ENCODE measurements around the gene COL7A1.

Gene COL7A1

GRCh38 chr3:48585411-48585810, 9.7 kb downstream of the COL7A1 start:
- Histone ChIP-seq H2AK5ac (ENCODE audit: low read length, severe bottlenecking) (no peak overlapping the region), H3K4me3 (ENCODE audit: insufficient read depth in 1 of 2, low read depth in 1 of 2, low read length in 2 of 2) (no peak overlapping the region), H3K4ac (ENCODE audit: low read depth in 1 of 2, low read length in 2 of 2) (no peak overlapping the region), H3K4me1 (ENCODE audit: control insufficient read depth, insufficient read depth, low read depth, low read length) (peaks cover 31% of the 10 kb centered on the region), H2BK120ac (ENCODE audit: low read depth, low read length) (no peak overlapping the region), H4K91ac (ENCODE audit: low read length) (no peak overlapping the region), H4K8ac (ENCODE audit: low read length) (no peak overlapping the region), H2AFZ (ENCODE audit: low read depth, low read length) (no peak overlapping the region), H2BK12ac (ENCODE audit: low read length in 2 of 2) (no peak overlapping the region), H3K23ac (ENCODE audit: low read length in 2 of 2) (no peak overlapping the region), H2BK15ac (ENCODE audit: low read depth, poor library complexity, severe bottlenecking) (no peak overlapping the region), H3K9me3 (ENCODE audit: control insufficient read depth, low read length) (no peaks in the 10 kb centered on the region), H3K4me2 (ENCODE audit: low read length, poor library complexity, severe bottlenecking) (no peak overlapping the region), H3K9ac (ENCODE audit: low read length) (no peak overlapping the region), H3K14ac (ENCODE audit: low read length in 2 of 2) (no peak overlapping the region), H2BK5ac (ENCODE audit: low read depth, low read length, poor library complexity, severe bottlenecking) (no peak overlapping the region), H3K79me1 (replicated peaks; ENCODE audit: low read length, poor library complexity, severe bottlenecking) (peaks cover 61% of the 10 kb centered on the region), H3K27me3 (ENCODE audit: control insufficient read depth in 1 of 2, insufficient read depth in 1 of 2, low read length in 2 of 2) (no peaks in the 10 kb centered on the region), H3K36me3 (ENCODE audit: control insufficient read depth in 1 of 2, insufficient read depth in 2 of 2, low read depth in 1 of 2, low read length in 2 of 2) (peaks cover 17 to 100% of the 10 kb centered on the region in 2 experiments), H3K18ac (ENCODE audit: low read depth in 1 of 2, low read length in 2 of 2) (no peak overlapping the region), H3K27ac (ENCODE audit: low read length, poor library complexity, severe bottlenecking) (no peak overlapping the region)
- 93% methylated on average over 8 of the region's 8 CpGs for WGBS
- DNase-seq = no peak

DNA sequence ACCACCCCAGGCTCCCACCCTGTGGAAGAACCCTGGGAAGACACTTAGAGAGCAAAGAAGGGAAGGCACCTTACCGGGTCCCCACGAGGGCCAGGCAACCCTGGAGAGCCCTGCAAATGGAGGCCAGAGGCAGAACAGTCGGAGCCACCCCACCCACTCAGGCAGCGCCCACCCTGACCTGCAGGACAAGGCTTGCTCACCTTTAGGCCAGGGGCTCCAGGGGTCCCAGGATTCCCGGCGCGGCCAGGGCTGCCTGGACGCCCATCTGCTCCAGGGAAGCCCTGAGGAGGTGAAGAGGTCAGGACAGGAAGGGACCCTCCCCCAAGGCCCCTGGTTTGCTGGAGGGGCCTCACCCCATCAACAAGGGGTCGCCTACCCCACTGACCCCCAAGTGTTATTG, 10.3 kb downstream of the COL7A1 start:
- Histone ChIP-seq H2AFZ (ENCODE audit: low read depth, low read length) (no peak overlapping the region), H3K4me2 (ENCODE audit: low read length, poor library complexity, severe bottlenecking) (no peak overlapping the region), H4K91ac (ENCODE audit: low read length) (no peak overlapping the region), H3K4ac (ENCODE audit: low read depth in 1 of 2, low read length in 2 of 2) (no peak overlapping the region), H2AK5ac (ENCODE audit: low read length, severe bottlenecking) (no peak overlapping the region), H3K36me3 (ENCODE audit: control insufficient read depth in 1 of 2, insufficient read depth in 2 of 2, low read depth in 1 of 2, low read length in 2 of 2) (peaks cover 17 to 100% of the 10 kb centered on the region in 2 experiments), H2BK5ac (ENCODE audit: low read depth, low read length, poor library complexity, severe bottlenecking) (no peak overlapping the region), H2BK15ac (ENCODE audit: low read depth, poor library complexity, severe bottlenecking) (no peak overlapping the region), H3K14ac (ENCODE audit: low read length in 2 of 2) (no peak overlapping the region), H3K23ac (ENCODE audit: low read length in 2 of 2) (no peak overlapping the region), H3K9ac (ENCODE audit: low read length) (no peak overlapping the region), H3K27me3 (ENCODE audit: control insufficient read depth in 1 of 2, insufficient read depth in 1 of 2, low read length in 2 of 2) (no peaks in the 10 kb centered on the region), H3K18ac (ENCODE audit: low read depth in 1 of 2, low read length in 2 of 2) (no peak overlapping the region), H2BK120ac (ENCODE audit: low read depth, low read length) (no peak overlapping the region), H3K9me3 (ENCODE audit: control insufficient read depth, low read length) (no peaks in the 10 kb centered on the region), H2BK12ac (ENCODE audit: low read length in 2 of 2) (no peak overlapping the region), H4K8ac (ENCODE audit: low read length) (no peak overlapping the region), H3K4me3 (ENCODE audit: insufficient read depth in 1 of 2, low read depth in 1 of 2, low read length in 2 of 2) (no peak overlapping the region), H3K27ac (ENCODE audit: low read length, poor library complexity, severe bottlenecking) (no peak overlapping the region), H3K79me1 (replicated peaks; ENCODE audit: low read length, poor library complexity, severe bottlenecking) (peaks cover 63% of the 10 kb centered on the region), H3K4me1 (ENCODE audit: control insufficient read depth, insufficient read depth, low read depth, low read length) (peaks cover 26% of the 10 kb centered on the region)
- DNase-seq = no peak
- 96% methylated on average over 9 of the region's 9 CpGs for WGBS

- H2AFZ ChIP-seq (ENCODE audit: low read depth, low read length) = no peak overlapping the region
- H3K27ac ChIP-seq (ENCODE audit: low read length, poor library complexity, severe bottlenecking) = no peak overlapping the region
- H3K14ac ChIP-seq (ENCODE audit: low read length in 2 of 2) = no peak overlapping the region
- H3K9ac ChIP-seq (ENCODE audit: low read length) = no peak overlapping the region
- WGBS = 97% methylated on average over 11 of the region's 14 CpGs
- H3K27me3 ChIP-seq (ENCODE audit: control insufficient read depth in 1 of 2, insufficient read depth in 1 of 2, low read length in 2 of 2) = no peaks in the 10 kb centered on the region
- H3K23ac ChIP-seq (ENCODE audit: low read length in 2 of 2) = no peak overlapping the region
- H4K91ac ChIP-seq (ENCODE audit: low read length) = no peak overlapping the region
- H3K4me1 ChIP-seq (ENCODE audit: control insufficient read depth, insufficient read depth, low read depth, low read length) = peaks cover 8% of the 10 kb centered on the region
- H3K79me1 ChIP-seq (replicated peaks; ENCODE audit: low read length, poor library complexity, severe bottlenecking) = peaks cover 54% of the 10 kb centered on the region
- no peak overlapping the region for H3K4ac ChIP-seq (ENCODE audit: low read depth in 1 of 2, low read length in 2 of 2)
- H2BK15ac ChIP-seq (ENCODE audit: low read depth, poor library complexity, severe bottlenecking) = no peak overlapping the region
- H4K8ac ChIP-seq (ENCODE audit: low read length) = no peak overlapping the region
- no peak overlapping the region for H2BK120ac ChIP-seq (ENCODE audit: low read depth, low read length)
- H2AK5ac ChIP-seq (ENCODE audit: low read length, severe bottlenecking) = no peak overlapping the region
- no peak overlapping the region for H3K4me2 ChIP-seq (ENCODE audit: low read length, poor library complexity, severe bottlenecking)
- no peak overlapping the region for H2BK5ac ChIP-seq (ENCODE audit: low read depth, low read length, poor library complexity, severe bottlenecking)
- no peaks in the 10 kb centered on the region for H3K9me3 ChIP-seq (ENCODE audit: control insufficient read depth, low read length)
- no peak for DNase-seq
- H2BK12ac ChIP-seq (ENCODE audit: low read length in 2 of 2) = no peak overlapping the region
- H3K36me3 ChIP-seq (ENCODE audit: control insufficient read depth in 1 of 2, insufficient read depth in 2 of 2, low read depth in 1 of 2, low read length in 2 of 2) = peaks cover 25 to 99% of the 10 kb centered on the region in 2 experiments
- no peak overlapping the region for H3K4me3 ChIP-seq (ENCODE audit: insufficient read depth in 1 of 2, low read depth in 1 of 2, low read length in 2 of 2)
- no peak overlapping the region for H3K18ac ChIP-seq (ENCODE audit: low read depth in 1 of 2, low read length in 2 of 2)
These were observed 13.3 kb downstream of the COL7A1 start for GRCh38 chr3:48581621-48582481.

- Histone ChIP-seq H2BK15ac (ENCODE audit: low read depth, poor library complexity, severe bottlenecking) (no peak overlapping the region), H3K4me1 (ENCODE audit: control insufficient read depth, insufficient read depth, low read depth, low read length) (peaks cover 23% of the 10 kb centered on the region), H3K36me3 (ENCODE audit: control insufficient read depth in 1 of 2, insufficient read depth in 2 of 2, low read depth in 1 of 2, low read length in 2 of 2) (peaks cover 10 to 99% of the 10 kb centered on the region in 2 experiments), H2BK12ac (ENCODE audit: low read length in 2 of 2) (no peak overlapping the region), H2AFZ (ENCODE audit: low read depth, low read length) (no peak overlapping the region), H3K27me3 (ENCODE audit: control insufficient read depth in 1 of 2, insufficient read depth in 1 of 2, low read length in 2 of 2) (no peaks in the 10 kb centered on the region), H2AK5ac (ENCODE audit: low read length, severe bottlenecking) (no peak overlapping the region), H3K14ac (ENCODE audit: low read length in 2 of 2) (no peak overlapping the region), H3K27ac (ENCODE audit: low read length, poor library complexity, severe bottlenecking) (no peak overlapping the region), H3K4me2 (ENCODE audit: low read length, poor library complexity, severe bottlenecking) (no peak overlapping the region), H4K91ac (ENCODE audit: low read length) (no peak overlapping the region), H4K8ac (ENCODE audit: low read length) (no peak overlapping the region), H2BK5ac (ENCODE audit: low read depth, low read length, poor library complexity, severe bottlenecking) (no peak overlapping the region), H3K9me3 (ENCODE audit: control insufficient read depth, low read length) (no peaks in the 10 kb centered on the region), H3K79me1 (replicated peaks; ENCODE audit: low read length, poor library complexity, severe bottlenecking) (peaks cover 44% of the 10 kb centered on the region), H2BK120ac (ENCODE audit: low read depth, low read length) (no peak overlapping the region), H3K18ac (ENCODE audit: low read depth in 1 of 2, low read length in 2 of 2) (no peak overlapping the region), H3K4me3 (ENCODE audit: insufficient read depth in 1 of 2, low read depth in 1 of 2, low read length in 2 of 2) (no peak overlapping the region), H3K23ac (ENCODE audit: low read length in 2 of 2) (no peak overlapping the region), H3K4ac (ENCODE audit: low read depth in 1 of 2, low read length in 2 of 2) (no peak overlapping the region), H3K9ac (ENCODE audit: low read length) (no peak overlapping the region)
- no peak for DNase-seq
- WGBS = 90% methylated on average over 4 of the region's 4 CpGs
These were observed 18.5 kb downstream of the COL7A1 start for GRCh38 chr3:48576647-48577046.
